M059J (cell line): Measurements from ENCODE around the gene EVPLL. TPM values are rescaled to one million over a fixed set of nuclear protein-coding genes. Genes with fewer than 3 reads are reported as not detected.
"Not testable (repeated sequence)": the region's sequence is repeated elsewhere in the genome, so short reads cannot be mapped to it uniquely, and the experiment has no call there.

ENCODE experiments used
- DNase-seq: peaks from one replicate; pipeline ENCODE4 v3.0.0-alpha.2; 2012; ENCODE audit warnings: low read depth
- total RNA-seq: library from RNA; depleted of rRNA; stranded (reverse); fragments of >200 nt; shearing (Covaris generic); gene quantifications from 2 replicates; pipeline ENCODE4 v1.2.3, GENCODE V29; 2014; rRNA removed

EVPLL gene
- total RNA-seq: not detected in 2 replicates

GRCh38 chr17:18377437-18378204 is at the start of gene EVPLL:
TSS of gene EVPLL (plus strand) at chr17:18377778. CDS start at chr17:18380938, 3,160 bp downstream.
- DNase-seq: peak; percentile 62

GRCh38 chr17:18328643-18329204 is 48.9 kb upstream of the EVPLL start:
- DNase-seq: no peak

- DNase-seq: no peak
These were observed 45.7 kb upstream of the EVPLL start for GRCh38 chr17:18331879-18332278.

GRCh38 chr17:18332909-18333489 is 44.6 kb upstream of the EVPLL start:
- no peak for DNase-seq

- not testable (repeated sequence) for DNase-seq
These were observed 39.4 kb upstream of the EVPLL start for GRCh38 chr17:18338158-18338557.

- no peak for DNase-seq
These were observed 37.6 kb upstream of the EVPLL start for GRCh38 chr17:18339933-18340332.

GRCh38 chr17:18344021-18344420 is 33.6 kb upstream of the EVPLL start:
- DNase-seq: no peak

- DNase-seq: no peak
These were observed 24.0 kb upstream of the EVPLL start for GRCh38 chr17:18353541-18353940.

GRCh38 chr17:18356624-18357023 is 21.0 kb upstream of the EVPLL start:
- DNase-seq: no peak

GRCh38 chr17:18360518-18360917 is 17.1 kb upstream of the EVPLL start:
- no peak for DNase-seq

- no peak for DNase-seq
These were observed 15.5 kb upstream of the EVPLL start for GRCh38 chr17:18361837-18362697.

- peak; percentile 77 for DNase-seq
These were observed 14.9 kb upstream of the EVPLL start for GRCh38 chr17:18362698-18363100.

GRCh38 chr17:18363101-18364049 is 14.2 kb upstream of the EVPLL start, which contains the start of gene SHMT1:
TSS of gene SHMT1 (minus strand) at chr17:18363550. CDS start at chr17:18355981, 7,569 bp downstream.
- peak; percentile 94 for DNase-seq

GRCh38 chr17:18364166-18364565 is 13.4 kb upstream of the EVPLL start:
- no peak for DNase-seq

- peak; percentile 62 for DNase-seq
These were observed 8.6 kb upstream of the EVPLL start for GRCh38 chr17:18368946-18369345.

- DNase-seq: no peak
These were observed 6.8 kb upstream of the EVPLL start for GRCh38 chr17:18370761-18371160.

GRCh38 chr17:18371455-18371854 is 6.1 kb upstream of the EVPLL start:
- DNase-seq: peak; percentile 37

GRCh38 chr17:18373181-18373580 is 4.4 kb upstream of the EVPLL start:
- peak; percentile 38 for DNase-seq

GRCh38 chr17:18374216-18374615 is 3.4 kb upstream of the EVPLL start:
- DNase-seq: no peak

GRCh38 chr17:18378205-18378505 is 577 bp downstream of the EVPLL start:
- no peak for DNase-seq

- not testable (repeated sequence) for DNase-seq
These were observed 1.0 kb downstream of the EVPLL start for GRCh38 chr17:18378614-18379013.
